GM03348 (cell line): Measurements from ENCODE around the gene LYPD6B.
A peak's percentile ranks its signal among the peaks of the same experiment; 100 is the strongest.

Experiments used
- DNase-seq: peaks from one replicate; pipeline ENCODE4 v3.0.0; 2012; ENCODE audit warnings: low spot score

The LYPD6B gene

GRCh38 chr2:149042881-149043280 lies 4.4 kb downstream of the LYPD6B start:
- no peak for DNase-seq

GRCh38 chr2:149044500-149044899 lies 6.0 kb downstream of the LYPD6B start:
- no peak for DNase-seq

- no peak for DNase-seq
These were observed 8.6 kb downstream of the LYPD6B start for GRCh38 chr2:149047118-149047517.

DNA sequence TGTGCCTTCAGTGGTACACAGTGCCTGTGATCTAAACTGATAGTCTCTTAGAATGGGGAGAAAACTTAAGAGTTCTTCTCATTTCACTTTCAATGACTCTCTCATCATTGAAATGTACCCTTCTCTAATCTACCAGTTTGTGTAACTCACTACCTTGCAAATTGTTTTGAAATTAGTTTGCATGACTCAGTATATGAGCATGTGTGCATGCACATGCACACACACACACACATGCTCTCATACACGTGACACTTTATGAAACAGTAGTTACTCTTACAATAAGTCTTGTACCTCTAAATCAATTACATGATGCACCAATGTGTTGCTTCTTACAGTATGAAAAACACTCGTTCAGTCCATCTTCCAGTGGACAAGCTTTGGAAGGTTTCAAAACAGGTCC lies 10.6 kb downstream of the LYPD6B start:
- DNase-seq: no peak

DNA sequence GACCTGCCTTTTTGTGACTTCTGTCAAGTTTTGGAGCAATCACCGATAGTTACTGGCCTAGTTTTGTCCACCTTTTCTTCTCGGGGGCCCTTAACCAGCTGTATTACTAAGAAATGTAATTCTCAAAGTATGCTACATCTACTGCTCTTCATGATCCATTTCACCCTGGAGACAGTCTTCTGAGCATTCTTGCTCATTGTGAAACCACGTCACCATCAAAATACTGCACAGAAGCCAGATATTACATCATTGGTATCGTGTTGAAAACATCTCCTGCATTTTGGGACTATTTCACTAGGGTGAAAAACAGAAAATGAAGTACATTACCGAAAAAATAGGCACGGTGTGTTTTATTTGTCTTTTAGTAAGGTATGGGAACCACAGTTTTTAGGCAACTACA lies 11.7 kb downstream of the LYPD6B start:
- DNase-seq: peak; percentile 69

DNA sequence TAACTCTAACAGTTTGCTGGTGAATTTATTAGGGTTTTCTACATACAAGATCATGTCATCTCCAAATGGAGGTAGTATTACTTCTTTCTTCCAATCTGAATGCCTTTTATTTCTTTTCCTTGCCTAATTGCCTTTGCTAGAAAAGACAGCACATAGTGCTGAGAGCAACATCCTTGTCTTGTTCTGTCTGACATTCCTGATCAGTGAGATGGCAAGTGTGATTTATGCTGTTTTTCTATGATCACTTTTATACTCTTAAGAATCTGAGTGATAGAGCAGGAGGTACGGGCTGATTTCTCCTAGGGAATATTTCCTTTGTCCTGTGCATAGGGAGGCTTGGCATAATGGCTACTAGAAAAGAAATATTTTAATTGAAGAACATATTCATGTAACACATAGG lies 17.3 kb downstream of the LYPD6B start:
- no peak for DNase-seq

- no peak for DNase-seq
These were observed 18.2 kb downstream of the LYPD6B start for GRCh38 chr2:149056541-149057255.

DNA sequence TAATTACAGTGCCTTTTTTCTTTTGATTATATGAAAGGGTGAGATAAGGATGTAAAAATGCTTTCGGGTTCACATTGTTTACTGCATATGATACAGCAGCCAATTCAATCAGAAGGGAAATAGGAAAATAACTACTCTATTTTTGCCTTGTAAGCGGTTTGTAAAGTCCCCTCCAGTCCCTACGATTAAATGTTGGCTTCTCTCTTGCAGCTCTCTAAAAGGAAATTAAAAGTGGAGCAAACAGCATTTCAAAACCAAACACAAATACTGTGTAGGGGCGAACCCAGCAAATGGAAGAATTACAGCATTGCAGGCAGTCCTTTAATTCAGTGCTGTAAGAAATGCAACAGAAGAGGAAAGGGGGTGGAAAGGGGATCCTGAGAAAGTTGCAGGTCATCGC lies 18.9 kb downstream of the LYPD6B start:
- DNase-seq: no peak

GRCh38 chr2:149058936-149059335 lies 20.4 kb downstream of the LYPD6B start:
- DNase-seq: no peak

DNA sequence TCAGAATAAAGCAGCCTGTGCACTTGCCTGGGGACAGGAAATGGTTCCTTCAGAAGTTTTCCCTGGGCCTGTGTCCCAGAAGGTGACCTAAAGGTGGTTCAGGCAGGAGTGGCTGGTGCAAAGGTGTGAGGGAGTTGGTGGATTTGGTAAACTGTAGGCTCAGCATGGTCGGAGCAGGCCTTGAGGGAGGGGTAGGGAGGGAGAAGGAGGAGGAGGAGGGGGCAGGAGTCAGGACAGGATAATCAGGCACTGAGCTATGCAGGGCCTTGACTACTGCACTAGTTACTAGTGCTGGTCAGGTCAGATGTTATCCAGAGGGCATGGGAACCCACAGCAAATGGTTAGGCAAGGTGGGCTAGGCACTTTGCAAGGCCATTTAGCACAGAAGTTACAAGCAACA lies 21.3 kb downstream of the LYPD6B start:
- DNase-seq: no peak

DNA sequence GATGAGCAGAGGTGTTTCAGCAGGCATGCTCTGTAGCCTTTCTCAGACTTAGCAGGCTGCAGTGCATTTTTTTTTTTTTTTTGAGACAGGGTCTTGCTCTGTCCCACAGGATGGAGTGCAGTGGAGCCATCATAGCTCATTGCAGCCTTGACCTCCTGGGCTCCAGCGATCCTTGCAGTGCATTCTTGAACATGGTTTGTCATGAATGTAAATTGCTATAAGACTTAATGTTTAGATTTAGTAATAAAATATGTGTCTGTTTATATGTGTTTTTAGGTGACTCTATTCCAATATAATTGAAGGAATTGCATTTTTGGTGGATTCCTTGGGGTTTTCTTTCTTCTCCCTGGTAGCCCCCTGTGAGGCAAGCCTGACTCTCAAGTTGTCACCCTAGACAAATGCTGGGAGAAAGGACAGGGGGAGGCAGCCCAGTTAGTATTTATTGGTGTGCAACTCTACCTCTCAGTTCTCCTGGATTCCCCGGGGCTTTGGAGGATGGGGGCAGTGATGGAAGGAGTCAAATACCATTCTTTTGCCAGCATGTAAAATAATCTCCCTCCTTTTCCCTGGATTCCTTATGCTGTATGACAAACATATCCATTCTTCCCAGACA lies 22.7 kb downstream of the LYPD6B start:
- DNase-seq: no peak

- no peak for DNase-seq
These were observed 24.0 kb downstream of the LYPD6B start for GRCh38 chr2:149062531-149062930.

DNA sequence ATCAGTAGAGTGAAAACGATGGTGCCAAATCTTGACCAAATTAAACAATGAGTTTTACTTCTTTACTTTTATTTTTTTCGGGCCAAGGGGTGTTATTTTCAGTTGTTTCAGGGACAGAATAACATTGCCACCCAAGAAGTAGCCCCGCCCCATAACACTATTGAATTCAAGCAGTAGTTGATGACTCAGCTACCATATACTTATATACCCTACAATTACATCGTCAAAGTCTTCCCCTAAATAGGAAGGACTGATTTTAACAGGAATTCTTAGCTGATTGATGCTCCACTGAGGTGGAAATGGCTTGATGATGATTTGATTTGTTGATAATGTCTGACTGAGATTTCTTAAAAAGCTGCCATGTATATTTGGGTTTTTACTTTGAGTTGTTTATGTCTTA lies 24.7 kb downstream of the LYPD6B start:
- DNase-seq: no peak

GRCh38 chr2:149064365-149064841 lies 25.9 kb downstream of the LYPD6B start:
- no peak for DNase-seq

GRCh38 chr2:149064856-149065630 lies 26.5 kb downstream of the LYPD6B start:
- DNase-seq: no peak

GRCh38 chr2:149068225-149068995 lies 29.9 kb downstream of the LYPD6B start:
- DNase-seq: no peak

DNA sequence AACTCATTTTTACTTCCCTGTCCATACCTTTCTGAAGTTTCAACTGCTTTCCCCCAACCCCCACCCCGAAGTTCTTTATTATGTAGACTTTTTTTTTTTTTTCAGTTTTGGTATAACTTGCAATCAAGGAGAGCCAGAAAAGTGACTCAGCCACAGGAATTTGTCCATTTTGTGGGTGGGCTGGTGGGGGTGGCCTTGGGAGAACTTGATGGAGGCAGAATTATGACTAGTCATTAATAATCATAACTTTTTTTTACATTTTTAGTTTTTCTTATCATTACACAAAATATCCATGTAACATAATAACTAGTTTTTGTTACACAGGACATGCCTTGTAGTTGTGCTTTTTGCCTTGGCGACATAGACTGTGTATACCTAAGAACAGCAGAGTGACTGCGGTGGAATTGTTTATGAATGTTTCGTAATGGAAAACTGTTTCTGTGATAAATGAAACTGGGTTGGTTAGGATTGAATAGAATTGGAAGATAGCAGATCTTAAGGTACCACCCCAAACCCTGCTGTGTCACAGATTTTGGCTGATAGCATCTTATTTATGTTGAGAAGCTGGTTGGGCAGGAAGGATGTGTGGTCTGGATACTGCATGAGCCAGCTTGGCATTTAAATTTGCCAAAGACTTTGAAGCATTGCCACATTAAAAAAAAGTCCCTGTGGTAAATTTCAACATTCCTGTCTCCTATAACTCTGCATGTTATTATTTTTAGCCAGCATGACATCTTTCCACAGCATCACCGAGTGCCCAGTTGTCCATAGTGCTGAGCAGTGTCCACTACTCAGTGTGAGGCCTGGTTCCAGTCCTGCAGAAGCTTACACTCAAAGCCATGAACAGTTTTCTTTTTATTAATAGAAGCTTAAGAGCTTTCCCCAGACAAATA lies 30.7 kb downstream of the LYPD6B start:
- DNase-seq: peak; percentile 59

GRCh38 chr2:149070681-149071320 lies 32.3 kb downstream of the LYPD6B start:
- DNase-seq: no peak

DNA sequence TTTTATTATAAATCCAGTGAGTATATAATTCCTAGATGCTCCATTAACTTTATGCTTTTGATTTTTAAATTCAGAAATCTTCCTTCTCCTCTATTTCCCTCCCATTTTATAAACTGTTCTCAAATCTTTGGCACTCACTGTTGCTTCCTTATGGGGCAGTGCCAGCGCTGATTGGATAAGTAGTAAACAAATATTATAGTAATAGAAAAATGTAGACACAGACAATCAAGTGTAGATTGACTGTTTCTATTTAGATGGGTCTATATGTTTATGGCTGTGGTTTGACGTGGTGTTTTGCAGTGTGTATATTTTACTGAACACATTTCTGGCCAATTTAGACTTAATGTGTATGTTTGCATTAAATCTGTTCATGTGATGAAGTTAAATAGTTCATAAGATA lies 36.6 kb downstream of the LYPD6B start:
- DNase-seq: no peak

DNA sequence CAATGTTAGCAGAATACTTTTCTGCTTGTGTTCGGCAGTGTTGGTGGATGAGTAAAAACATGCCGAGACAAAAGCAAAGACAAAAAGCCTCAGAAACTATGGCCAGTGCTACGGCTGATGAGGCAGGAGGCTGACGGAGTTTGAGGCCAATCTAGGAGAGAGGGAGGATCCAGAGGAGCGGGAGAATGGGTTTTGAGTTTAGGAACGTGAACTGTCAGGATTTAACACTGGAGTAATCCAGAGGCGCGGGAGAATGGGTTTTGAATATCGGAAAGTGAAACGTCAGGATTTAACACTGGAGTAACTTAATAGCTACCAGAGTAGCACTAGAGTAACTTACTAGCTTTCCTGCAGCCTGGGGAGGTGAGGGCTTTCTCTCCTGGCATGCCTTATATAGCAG lies 37.4 kb downstream of the LYPD6B start:
- no peak for DNase-seq
